ENCODE results near the gene CTNNAL1.

DNA sequence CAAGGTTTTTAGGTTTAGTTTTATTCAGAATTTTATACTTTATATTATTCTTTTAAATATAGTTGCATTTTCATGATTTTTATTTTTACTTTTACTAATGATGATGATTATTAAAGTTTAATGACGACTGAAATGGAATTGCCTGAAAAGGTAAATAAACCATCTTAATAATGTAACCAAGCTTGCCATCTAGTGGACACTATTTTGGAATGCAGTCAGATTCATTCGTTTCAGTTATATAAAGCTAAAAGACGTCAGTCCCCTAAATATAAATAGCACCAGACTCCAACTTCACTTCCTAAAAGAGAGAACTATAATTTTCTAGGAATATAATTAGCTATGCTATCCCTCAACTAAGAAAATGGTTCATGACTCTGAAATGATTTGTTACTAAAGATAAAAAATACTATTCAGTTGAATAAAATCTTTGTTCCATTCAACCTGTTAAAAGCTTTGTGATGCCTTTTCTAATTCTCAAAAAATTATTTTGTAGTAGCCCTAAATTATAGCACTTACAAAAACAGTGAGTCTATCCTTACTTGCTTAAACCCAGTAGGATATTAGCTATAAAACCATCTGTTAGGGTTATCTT, 59.2 kb downstream of the CTNNAL1 start:
- TF ChIP-seq, protein P1, sequence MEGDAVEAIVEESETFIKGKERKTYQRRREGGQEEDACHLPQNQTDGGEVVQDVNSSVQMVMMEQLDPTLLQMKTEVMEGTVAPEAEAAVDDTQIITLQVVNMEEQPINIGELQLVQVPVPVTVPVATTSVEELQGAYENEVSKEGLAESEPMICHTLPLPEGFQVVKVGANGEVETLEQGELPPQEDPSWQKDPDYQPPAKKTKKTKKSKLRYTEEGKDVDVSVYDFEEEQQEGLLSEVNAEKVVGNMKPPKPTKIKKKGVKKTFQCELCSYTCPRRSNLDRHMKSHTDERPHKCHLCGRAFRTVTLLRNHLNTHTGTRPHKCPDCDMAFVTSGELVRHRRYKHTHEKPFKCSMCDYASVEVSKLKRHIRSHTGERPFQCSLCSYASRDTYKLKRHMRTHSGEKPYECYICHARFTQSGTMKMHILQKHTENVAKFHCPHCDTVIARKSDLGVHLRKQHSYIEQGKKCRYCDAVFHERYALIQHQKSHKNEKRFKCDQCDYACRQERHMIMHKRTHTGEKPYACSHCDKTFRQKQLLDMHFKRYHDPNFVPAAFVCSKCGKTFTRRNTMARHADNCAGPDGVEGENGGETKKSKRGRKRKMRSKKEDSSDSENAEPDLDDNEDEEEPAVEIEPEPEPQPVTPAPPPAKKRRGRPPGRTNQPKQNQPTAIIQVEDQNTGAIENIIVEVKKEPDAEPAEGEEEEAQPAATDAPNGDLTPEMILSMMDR (IDR thresholded peaks at IDR 0.05; ENCODE audit: low read depth, low read length), result peak; percentile 65
- TF ChIP-seq EZH2phosphoT487 (IDR thresholded peaks at IDR 0.05; ENCODE audit: low read depth), result no peak
